ENCODE data around the gene CFAP97D1. TPM values are rescaled to one million over a fixed set of nuclear protein-coding genes. Genes with fewer than 3 reads are reported as not detected.

CFAP97D1 gene
- total RNA-seq (not detected), polyA plus RNA-seq (not detected), total RNA-seq (0 to 0.14 (median 0) reads per million in 6 experiments)

DNA sequence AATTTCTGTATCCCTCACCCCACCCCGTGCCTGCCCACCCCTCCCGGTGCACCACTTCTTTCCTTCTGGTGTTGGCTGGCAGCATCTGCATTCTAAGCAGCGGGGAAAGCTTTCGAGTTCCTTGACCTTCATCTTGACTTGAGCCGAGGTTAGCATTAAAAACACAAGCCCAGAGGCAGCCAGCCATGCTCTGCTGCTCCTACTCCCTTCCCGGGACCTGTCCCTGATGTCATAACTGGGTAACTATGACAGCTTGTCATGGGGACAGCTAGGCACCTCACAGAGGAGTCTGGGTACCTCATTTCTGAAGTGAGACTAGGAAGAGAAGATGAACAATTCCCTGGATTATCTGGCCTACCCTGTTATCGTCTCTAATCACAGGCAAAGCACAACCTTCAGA, at the start of gene CFAP97D1:
TSS of gene CFAP97D1 (plus strand) at position 301 of the 400 bp plus-strand sequence. CDS start at position 329, 28 bp downstream.
- Mint-ChIP-seq H3K36me3 (no peaks in the 10 kb centered on the region), H3K4me1 (peaks cover 0 to 15% (median 12%) of the 10 kb centered on the region in 4 donors), H3K9me3 (no peaks in the 10 kb centered on the region), H3K27me3 (peaks cover 11 to 45% (median 25%) of the 10 kb centered on the region in 5 donors), H3K27ac (peak within 1 kb of the TSS in 8 of 10 donors; percentile 19 to 88 (median 76)), H3K4me3 (peak within 1 kb of the TSS; percentile 77 to 90 (median 84))
- no peak for DNase-seq
- POLR2A ChIA-PET, result interaction anchor here (0.9 kb wide), 1 partner anchor 91 kb away, joined by 3 read pairs; no protein-coding TSS in a partner anchor
- no peak for ATAC-seq

DNA sequence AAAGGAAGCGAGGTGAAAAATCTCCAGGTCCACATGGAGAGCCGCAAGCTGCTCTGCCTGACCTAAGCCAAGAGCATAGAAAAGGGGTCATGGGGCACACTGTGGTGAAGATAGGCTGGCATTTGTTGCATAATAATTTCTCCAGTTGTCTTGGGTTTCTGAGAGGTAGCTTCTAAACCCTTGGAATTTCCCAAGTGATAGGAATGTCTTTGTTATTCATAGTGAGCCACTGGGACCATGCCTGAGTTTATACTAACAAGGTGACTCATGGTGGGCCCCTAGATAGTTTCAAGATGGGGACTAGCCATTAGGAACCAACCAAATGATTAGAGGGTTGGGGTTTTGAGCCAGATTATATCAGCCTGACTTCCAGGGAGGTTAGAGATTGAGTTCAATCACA, 47.3 kb upstream of the CFAP97D1 start:
- Mint-ChIP-seq H3K27me3 (peaks cover 0 to 11% (median 10%) of the 10 kb centered on the region in 5 donors), H3K4me3 (no peak overlapping the region), H3K4me1 (no peaks in the 10 kb centered on the region), H3K36me3 (peaks cover 0 to 4% (median 0%) of the 10 kb centered on the region in 3 donors), H3K27ac (no peak overlapping the region), H3K9me3 (peaks cover 0 to 10% (median 0%) of the 10 kb centered on the region in 9 donors)
- ATAC-seq, result no peak
- DNase-seq, result no peak
- POLR2A ChIA-PET, result no interaction called here

DNA sequence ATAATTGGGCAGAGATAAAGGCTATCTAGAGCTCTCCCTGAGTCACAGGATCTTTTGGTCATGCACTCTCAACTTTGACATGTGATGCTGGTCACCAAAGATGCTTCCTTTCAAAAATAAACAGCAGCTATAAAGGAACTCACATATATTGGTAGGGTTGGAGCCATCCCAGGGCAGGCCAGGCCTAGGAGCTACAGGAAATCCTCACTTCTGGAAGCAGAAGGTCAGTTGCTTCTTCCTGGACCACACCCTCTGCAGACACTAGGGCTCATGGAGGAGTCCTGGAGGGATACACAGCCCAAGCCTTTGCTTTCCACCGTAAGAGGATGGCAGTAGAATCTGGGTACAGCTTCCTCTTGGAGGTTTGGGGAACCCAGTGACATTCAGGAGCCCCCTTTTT, 46.3 kb upstream of the CFAP97D1 start:
- Mint-ChIP-seq H3K27me3 (peaks cover 0 to 16% (median 13%) of the 10 kb centered on the region in 5 donors), H3K27ac (no peak overlapping the region), H3K9me3 (peaks cover 0 to 10% (median 0%) of the 10 kb centered on the region in 9 donors), H3K36me3 (peaks cover 0 to 4% (median 0%) of the 10 kb centered on the region in 3 donors), H3K4me3 (peak overlapping the region in 1 of 10 donors; percentile 11), H3K4me1 (no peaks in the 10 kb centered on the region)
- DNase-seq (no peak), ATAC-seq (no peak)
- POLR2A ChIA-PET, result interaction anchor here (0.9 kb wide), 1 partner anchor 12 kb away, joined by 3 read pairs; no protein-coding TSS in a partner anchor

DNA sequence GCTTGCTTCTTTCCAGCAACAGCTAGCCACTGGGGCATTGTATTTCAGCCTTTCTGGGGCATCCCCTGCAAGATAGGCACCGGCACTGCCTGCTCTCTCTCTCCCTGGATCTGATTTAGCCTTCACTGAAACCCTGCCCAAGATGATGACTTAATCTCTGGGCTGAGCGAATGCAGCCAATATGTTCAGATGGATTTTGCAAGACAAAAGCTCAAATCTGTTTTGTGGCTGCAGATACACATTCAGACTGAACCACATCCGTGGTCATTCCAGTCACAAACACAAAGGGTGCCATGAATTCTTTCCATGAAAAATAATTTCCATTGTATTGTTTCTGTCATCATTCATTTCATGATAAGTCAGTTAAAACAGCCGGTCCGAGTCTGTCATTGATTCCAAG, 45.9 kb upstream of the CFAP97D1 start:
- Mint-ChIP-seq H3K9me3 (peaks cover 0 to 10% (median 0%) of the 10 kb centered on the region in 9 donors), H3K36me3 (peaks cover 0 to 4% (median 0%) of the 10 kb centered on the region in 3 donors), H3K4me3 (no peak overlapping the region), H3K27ac (no peak overlapping the region), H3K4me1 (no peaks in the 10 kb centered on the region), H3K27me3 (peaks cover 0 to 16% (median 15%) of the 10 kb centered on the region in 5 donors)
- ATAC-seq (no peak), DNase-seq (no peak)
- POLR2A ChIA-PET, result no interaction called here

DNA sequence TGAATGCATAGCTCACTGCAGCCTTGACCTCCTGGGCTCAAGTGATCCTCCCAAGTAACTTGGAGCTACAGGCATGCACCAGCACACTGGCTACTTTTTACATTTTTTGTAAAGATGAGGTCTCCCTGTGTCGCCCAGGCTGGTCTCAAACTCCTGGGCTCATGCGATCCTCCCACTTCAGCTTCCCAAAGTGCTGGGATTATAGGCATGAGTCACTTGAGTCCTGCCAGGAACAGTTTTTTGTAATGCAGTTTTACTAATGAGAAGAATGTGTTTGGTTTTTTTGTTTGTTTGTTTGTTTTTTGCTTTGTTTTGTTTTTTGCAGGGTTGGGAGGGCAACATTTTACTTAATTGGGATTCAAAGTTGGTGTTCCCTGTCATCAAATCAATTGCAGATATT, 43.8 kb upstream of the CFAP97D1 start:
- Mint-ChIP-seq H3K36me3 (peaks cover 0 to 4% (median 0%) of the 10 kb centered on the region in 3 donors), H3K27me3 (peaks cover 0 to 25% (median 20%) of the 10 kb centered on the region in 5 donors)

DNA sequence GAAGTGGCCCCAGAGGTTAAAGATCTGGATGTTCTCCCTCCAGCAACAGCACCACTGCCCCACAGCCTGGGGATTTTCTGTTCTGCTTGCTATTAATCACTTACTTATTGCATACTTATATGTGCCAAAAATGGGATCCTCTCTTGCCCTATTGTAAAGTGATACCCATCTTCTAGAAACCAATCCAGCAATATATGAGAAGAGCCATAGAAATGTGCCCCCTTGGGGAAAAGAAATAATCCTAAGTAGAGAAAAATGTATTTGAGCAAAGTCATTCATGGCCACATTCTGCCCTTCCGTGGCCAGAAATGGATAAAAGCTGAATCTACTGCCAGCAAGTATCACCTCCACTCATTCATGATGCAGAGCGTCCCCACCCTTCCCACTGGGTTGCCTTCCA, 42.5 kb upstream of the CFAP97D1 start:
- H3K36me3 Mint-ChIP-seq, result peaks cover 0 to 4% (median 0%) of the 10 kb centered on the region in 3 donors
- no peak overlapping the region for H3K27ac Mint-ChIP-seq
- H3K9me3 Mint-ChIP-seq, result peaks cover 0 to 10% (median 0%) of the 10 kb centered on the region in 9 donors
- H3K4me3 Mint-ChIP-seq, result no peak overlapping the region
- H3K27me3 Mint-ChIP-seq, result peaks cover 0 to 33% (median 21%) of the 10 kb centered on the region in 5 donors
- H3K4me1 Mint-ChIP-seq, result no peaks in the 10 kb centered on the region
- POLR2A ChIA-PET, result interaction anchor here (0.7 kb wide), 1 partner anchor 17 kb away, joined by 3 read pairs; no protein-coding TSS in a partner anchor
- ATAC-seq, result no peak
- DNase-seq, result no peak

More for the DNA sequence above, 43.8 kb upstream of the CFAP97D1 start:
- POLR2A ChIA-PET, result no interaction called here
- H3K27ac Mint-ChIP-seq, result no peak overlapping the region
- DNase-seq (no peak), ATAC-seq (no peak)
- no peak overlapping the region for H3K4me3 Mint-ChIP-seq
- no peaks in the 10 kb centered on the region for H3K4me1 Mint-ChIP-seq
- H3K9me3 Mint-ChIP-seq, result peaks cover 0 to 10% (median 0%) of the 10 kb centered on the region in 9 donors

DNA sequence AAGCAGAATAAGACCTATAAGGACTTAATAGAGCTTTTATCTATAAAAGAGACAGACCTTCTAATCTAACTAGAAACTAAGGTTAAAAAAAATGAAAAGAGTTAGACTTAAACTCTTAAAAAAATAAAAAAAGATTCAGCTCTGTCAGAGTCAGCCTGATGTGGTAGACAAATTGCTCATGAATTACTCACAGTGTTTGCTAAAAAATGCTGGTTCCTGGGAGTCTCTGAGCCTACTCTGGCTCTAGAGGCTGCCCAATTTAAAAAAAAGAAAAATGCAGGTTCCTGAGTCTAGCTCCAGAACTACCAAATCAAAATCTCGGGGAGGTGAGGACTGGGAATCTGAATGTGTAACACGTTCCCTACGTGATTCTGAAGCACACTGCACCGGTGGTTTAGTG, 39.7 kb upstream of the CFAP97D1 start:
- H3K4me3 Mint-ChIP-seq, result no peak overlapping the region
- POLR2A ChIA-PET, result interaction anchor here (0.5 kb wide), 1 partner anchor 1123 kb away, joined by 3 read pairs; no protein-coding TSS in a partner anchor
- H3K9me3 Mint-ChIP-seq, result peaks cover 0 to 4% (median 0%) of the 10 kb centered on the region in 9 donors
- DNase-seq (no peak), ATAC-seq (no peak)
- peaks cover 3 to 61% (median 29%) of the 10 kb centered on the region in 5 donors for H3K27me3 Mint-ChIP-seq
- no peaks in the 10 kb centered on the region for H3K36me3 Mint-ChIP-seq
- no peak overlapping the region for H3K27ac Mint-ChIP-seq
- H3K4me1 Mint-ChIP-seq, result no peaks in the 10 kb centered on the region

DNA sequence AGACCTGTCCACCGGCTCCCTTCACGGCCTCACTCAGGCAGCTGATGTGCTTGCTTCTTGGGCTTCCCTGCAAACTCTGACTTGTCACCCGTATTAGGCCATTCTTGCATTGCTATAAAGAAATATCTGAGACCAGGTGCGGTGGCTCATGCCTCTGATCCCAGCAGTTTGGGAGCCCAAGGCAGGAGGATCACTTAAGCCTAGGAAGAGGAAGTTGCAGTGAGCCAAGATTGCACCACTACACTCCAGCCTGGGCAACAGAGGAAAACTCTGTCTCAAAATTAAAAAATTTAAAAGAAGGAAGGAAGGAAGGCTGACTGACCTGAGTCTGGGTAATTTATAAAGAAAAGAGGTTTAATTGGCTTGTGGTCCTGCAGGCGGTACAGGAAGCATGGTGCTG, 38.6 kb upstream of the CFAP97D1 start:
- H3K27me3 Mint-ChIP-seq, result peaks cover 5 to 72% (median 34%) of the 10 kb centered on the region in 5 donors
- H3K27ac Mint-ChIP-seq, result no peak overlapping the region
- H3K9me3 Mint-ChIP-seq, result peaks cover 0 to 4% (median 0%) of the 10 kb centered on the region in 9 donors
- no peaks in the 10 kb centered on the region for H3K36me3 Mint-ChIP-seq
- no peaks in the 10 kb centered on the region for H3K4me1 Mint-ChIP-seq
- no peak for DNase-seq
- H3K4me3 Mint-ChIP-seq, result no peak overlapping the region
- POLR2A ChIA-PET, result no interaction called here
- no peak for ATAC-seq

DNA sequence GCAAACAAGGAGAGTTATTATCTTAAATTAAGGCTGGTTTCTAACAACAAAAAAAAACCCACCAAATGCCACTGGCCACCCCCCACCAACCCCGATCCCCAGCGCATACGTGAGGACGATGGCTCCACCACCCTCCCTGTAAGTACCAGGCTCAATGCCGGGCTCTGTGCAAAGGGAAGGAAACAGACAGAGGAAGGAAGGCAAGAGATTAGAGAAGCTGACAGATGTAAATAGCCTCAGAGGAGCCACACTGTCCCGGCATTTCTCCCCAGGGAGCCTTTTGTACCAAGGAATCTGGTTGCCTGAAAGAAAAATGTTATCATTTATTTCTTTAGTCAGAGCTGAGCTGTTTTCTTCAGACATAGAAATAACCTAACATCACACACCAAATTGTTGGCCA, 34.7 kb upstream of the CFAP97D1 start:
- POLR2A ChIA-PET, result no interaction called here
- H3K4me3 Mint-ChIP-seq, result no peak overlapping the region
- H3K27ac Mint-ChIP-seq, result no peak overlapping the region
- no peak for DNase-seq
- peaks cover 0 to 4% (median 0%) of the 10 kb centered on the region in 9 donors for H3K9me3 Mint-ChIP-seq
- peaks cover 0 to 2% (median 0%) of the 10 kb centered on the region in 4 donors for H3K4me1 Mint-ChIP-seq
- ATAC-seq, result no peak
- H3K27me3 Mint-ChIP-seq, result peaks cover 5 to 70% (median 42%) of the 10 kb centered on the region in 5 donors
- H3K36me3 Mint-ChIP-seq, result no peaks in the 10 kb centered on the region

DNA sequence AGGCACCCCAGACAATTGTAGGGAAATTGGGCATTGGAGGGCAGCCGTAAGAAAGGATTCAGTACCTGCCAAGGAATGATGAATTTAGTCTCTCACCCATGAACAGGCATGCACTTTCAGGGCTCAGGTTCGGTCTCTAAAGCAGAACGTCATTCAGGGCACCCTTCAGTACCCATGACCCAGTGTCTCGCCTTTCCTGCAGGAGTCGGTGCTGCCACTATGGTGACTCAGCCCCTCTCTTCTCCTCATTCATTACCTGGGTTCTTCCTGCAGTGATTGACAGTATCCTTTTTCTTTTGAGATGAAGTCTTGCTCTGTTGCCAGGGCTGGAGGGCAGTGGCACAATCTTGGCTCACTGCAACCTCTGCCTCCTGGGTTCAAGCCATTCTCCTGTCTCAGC, 30.1 kb upstream of the CFAP97D1 start:
- ATAC-seq, result no peak
- H3K4me3 Mint-ChIP-seq, result no peak overlapping the region
- POLR2A ChIA-PET, result no interaction called here
- peaks cover 12 to 61% (median 44%) of the 10 kb centered on the region in 5 donors for H3K27me3 Mint-ChIP-seq
- H3K36me3 Mint-ChIP-seq, result no peaks in the 10 kb centered on the region
- H3K4me1 Mint-ChIP-seq, result peaks cover 0 to 13% (median 1%) of the 10 kb centered on the region in 4 donors
- H3K27ac Mint-ChIP-seq, result peak overlapping the region in 1 of 10 donors; percentile 16
- DNase-seq, result no peak
- H3K9me3 Mint-ChIP-seq, result no peaks in the 10 kb centered on the region

DNA sequence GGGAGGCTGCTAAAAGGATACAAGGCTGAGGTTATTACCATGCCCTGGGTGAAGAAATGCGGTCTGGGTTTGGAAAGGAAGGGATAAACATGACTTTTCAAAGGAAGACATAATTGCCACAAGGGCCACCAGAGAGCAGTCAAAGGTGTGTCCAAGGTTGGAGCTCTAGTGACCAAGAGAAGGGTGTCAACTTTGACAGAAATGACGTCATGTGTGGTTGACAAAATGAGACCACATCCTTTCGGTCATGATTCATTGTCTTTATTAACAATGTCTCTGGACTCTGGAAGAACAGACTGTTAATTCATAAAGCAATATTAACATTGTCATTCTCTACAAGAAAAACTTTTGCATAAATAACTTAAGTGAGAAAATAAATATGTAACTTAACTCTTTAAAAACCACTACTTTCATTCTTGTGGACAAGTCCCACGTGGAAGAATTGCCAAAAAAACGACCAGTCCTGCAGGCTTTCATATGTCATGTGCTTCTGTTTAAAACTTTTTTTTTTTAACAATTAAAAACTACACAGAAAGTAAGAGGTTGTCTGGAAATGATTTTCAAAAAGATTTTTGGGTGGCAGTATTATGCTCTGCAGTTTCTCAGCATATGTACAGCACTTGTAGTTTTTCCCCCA, 26.6 kb upstream of the CFAP97D1 start:
- Mint-ChIP-seq H3K27ac (no peak overlapping the region), H3K4me1 (peaks cover 0 to 17% (median 2%) of the 10 kb centered on the region in 4 donors), H3K4me3 (no peak overlapping the region), H3K27me3 (peaks cover 15 to 75% (median 53%) of the 10 kb centered on the region in 5 donors), H3K9me3 (no peaks in the 10 kb centered on the region), H3K36me3 (no peaks in the 10 kb centered on the region)
- DNase-seq (no peak), ATAC-seq (no peak)
- POLR2A ChIA-PET, result no interaction called here

DNA sequence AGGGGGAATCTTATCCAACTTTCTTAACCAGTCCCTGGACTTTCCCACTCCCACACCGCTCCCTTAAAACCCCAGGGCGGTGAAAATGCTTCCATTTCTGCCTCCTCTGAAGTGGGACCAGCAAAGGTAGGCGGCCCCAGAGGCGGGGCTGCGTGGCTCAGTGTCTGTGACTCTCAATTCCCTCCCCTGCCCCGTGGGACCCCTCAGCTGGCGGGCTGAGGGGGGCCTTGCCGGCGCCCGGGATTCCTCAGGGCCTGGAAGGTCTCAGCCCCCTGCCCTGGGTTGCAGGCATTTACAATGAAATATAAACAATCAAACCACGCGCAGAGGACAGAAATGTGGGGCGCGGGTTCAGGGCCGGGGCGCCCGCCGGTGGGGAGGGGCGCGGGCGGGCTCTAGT, 25.3 kb upstream of the CFAP97D1 start:
- ATAC-seq (no peak), DNase-seq (no peak)
- H3K4me1 Mint-ChIP-seq, result peaks cover 0 to 17% (median under 1%) of the 10 kb centered on the region in 4 donors
- H3K4me3 Mint-ChIP-seq, result no peak overlapping the region
- H3K9me3 Mint-ChIP-seq, result no peaks in the 10 kb centered on the region
- no peaks in the 10 kb centered on the region for H3K36me3 Mint-ChIP-seq
- no peak overlapping the region for H3K27ac Mint-ChIP-seq
- peaks cover 15 to 68% (median 47%) of the 10 kb centered on the region in 5 donors for H3K27me3 Mint-ChIP-seq
- POLR2A ChIA-PET, result no interaction called here

DNA sequence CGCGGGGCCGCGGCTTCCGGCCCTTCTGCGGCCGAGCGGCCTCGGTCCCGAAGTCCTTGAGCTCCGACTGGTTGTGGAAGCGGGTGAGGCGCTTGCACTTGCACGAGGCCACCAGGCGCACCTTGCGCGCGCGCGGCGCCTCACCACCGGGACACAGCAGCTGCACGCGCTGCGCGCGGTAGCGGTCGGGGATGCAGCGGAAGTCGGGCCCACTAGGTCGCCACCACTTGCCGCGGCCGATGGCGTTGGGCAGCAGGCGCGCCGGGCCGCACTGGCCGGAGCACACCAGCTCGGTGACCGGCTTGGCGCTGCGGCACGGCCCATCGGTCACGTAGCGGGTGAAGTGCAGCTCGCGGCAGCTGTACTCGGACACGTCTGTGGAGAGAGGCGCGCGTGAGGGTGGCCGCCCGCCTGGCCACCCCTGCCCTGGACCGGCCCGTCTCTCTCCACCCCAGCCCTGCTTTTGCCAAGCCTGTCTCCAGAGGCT, 24.8 kb upstream of the CFAP97D1 start:
- DNase-seq (no peak), ATAC-seq (no peak)
- Mint-ChIP-seq H3K27ac (no peak overlapping the region), H3K27me3 (peaks cover 15 to 63% (median 42%) of the 10 kb centered on the region in 5 donors), H3K4me3 (no peak overlapping the region), H3K36me3 (no peaks in the 10 kb centered on the region), H3K4me1 (peaks cover 0 to 17% (median 3%) of the 10 kb centered on the region in 4 donors), H3K9me3 (no peaks in the 10 kb centered on the region)
- POLR2A ChIA-PET, result no interaction called here
